OCI-LY1 (cell line): Measurements from ENCODE around the gene CDKN2B-AS1.

Source experiments
- CTCF ChIP-seq: fragments of 200-600 bp; sonication (generic), shearing (Covaris generic); IDR thresholded peaks from 2 replicates; pipeline ENCODE4 v1.5.1; 2017; ENCODE audit warnings: mild to moderate bottlenecking, antibody characterized with exemption, low read length, moderate library complexity, mixed read lengths
- EZH2 ChIP-seq: fragments of 200-600 bp; sonication (generic), shearing (Covaris generic); IDR thresholded peaks from 2 replicates; pipeline ENCODE4 v1.8.0; 2017; ENCODE audit warnings: borderline replicate concordance, mixed run types, mild to moderate bottlenecking, antibody characterized with exemption, low read length, moderate library complexity, mixed read lengths

GRCh38 chr9:22052376-22052945 lies 57.9 kb downstream of the CDKN2B-AS1 start:
- TF ChIP-seq CTCF (no peak), EZH2 (no peak)
